Measurements from ENCODE around the gene OLFML2B. TPM values are rescaled to one million over a fixed set of nuclear protein-coding genes. Genes with fewer than 3 reads are reported as not detected.

The OLFML2B gene
- total and polyA plus RNA-seq, 2 of the 4 experiments (the other 2 are of a cell fraction): 0.36 to 0.74 TPM

DNA sequence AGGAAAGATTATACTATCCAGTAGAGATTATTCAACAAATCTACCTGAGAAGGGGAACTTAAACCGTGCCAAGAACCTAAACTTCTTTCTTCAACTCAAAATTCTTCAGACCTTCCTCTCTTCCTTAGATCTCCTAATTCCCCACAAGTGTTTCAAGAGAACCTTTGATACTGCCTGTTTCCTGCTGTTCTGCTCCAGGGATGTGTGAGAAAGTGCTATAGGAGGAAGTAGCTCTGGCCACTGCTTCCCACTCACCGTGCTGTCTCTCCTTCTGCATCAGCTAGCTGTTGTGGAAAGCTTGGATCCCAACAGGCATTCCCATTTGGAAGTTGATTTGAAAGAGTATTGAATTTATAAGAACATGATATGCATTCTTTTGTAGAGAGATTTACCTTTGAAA lies 41.3 kb upstream of the OLFML2B start:
- Histone ChIP-seq H4K5ac (ENCODE audit: low read depth, low read length) (no peak overlapping the region), H3K9me3 (ENCODE audit: control insufficient read depth, insufficient read depth, low read length) (no peaks in the 10 kb centered on the region), H3K23ac (ENCODE audit: low read depth, low read length) (no peak overlapping the region), H3K18ac (ENCODE audit: low read depth, low read length) (no peak overlapping the region), H3K4ac (ENCODE audit: low read depth, low read length) (no peak overlapping the region), H3K9ac (ENCODE audit: low read depth, low read length) (no peak overlapping the region), H2BK20ac (ENCODE audit: low read depth, low read length) (no peak overlapping the region), H4K91ac (ENCODE audit: insufficient read depth, low read depth, low read length) (no peak overlapping the region), H3K27ac (ENCODE audit: insufficient read depth, low read length) (no peak overlapping the region), H3K36me3 (ENCODE audit: control insufficient read depth, insufficient read depth, low read length) (no peaks in the 10 kb centered on the region), H3K79me1 (ENCODE audit: low read depth in 1 of 2, low read length in 2 of 2) (no peaks in the 10 kb centered on the region), H3K27me3 (ENCODE audit: control insufficient read depth, insufficient read depth, low read length) (peaks cover 29% of the 10 kb centered on the region), H4K8ac (ENCODE audit: low read depth in 2 of 2, low read length in 2 of 2) (no peak overlapping the region), H3K4me3 (ENCODE audit: insufficient read depth, low read depth, low read length) (no peak overlapping the region), H2BK5ac (ENCODE audit: low read depth, low read length, poor library complexity, severe bottlenecking) (no peak overlapping the region), H2AFZ (replicated peaks; ENCODE audit: low read length, poor library complexity) (no peak overlapping the region), H3K4me1 (ENCODE audit: control insufficient read depth, insufficient read depth, low read length) (no peaks in the 10 kb centered on the region; the same call in 1 of the 2 replicates), H3K4me2 (ENCODE audit: low read depth, low read length) (no peak overlapping the region), H3K9me1 (ENCODE audit: insufficient read depth, low read length) (no peaks in the 10 kb centered on the region), H2AK5ac (ENCODE audit: low read depth, low read length) (no peak overlapping the region), H2BK15ac (ENCODE audit: low read depth, low read length) (no peak overlapping the region), H3K14ac (replicated peaks; ENCODE audit: low read depth, low read length) (no peak overlapping the region), H3K56ac (ENCODE audit: extremely low read depth, insufficient read depth, low read length) (no peak overlapping the region), H2AK9ac (replicated peaks; ENCODE audit: low read depth, low read length, poor library complexity) (no peak overlapping the region), H2BK120ac (ENCODE audit: low read depth, low read length) (no peak overlapping the region), H4K20me1 (ENCODE audit: insufficient read depth, low read length) (no peaks in the 10 kb centered on the region)
- no peak for TF ChIP-seq POLR2A (IDR thresholded peaks at IDR 0.05; ENCODE audit: low read depth, low read length)
- no peak for TF ChIP-seq SMC3 (IDR thresholded peaks at IDR 0.05; ENCODE audit: low read depth, low read length)
- TF ChIP-seq RFX5 (IDR thresholded peaks at IDR 0.05; ENCODE audit: low read depth, low read length): no peak
- TF ChIP-seq, protein P1, sequence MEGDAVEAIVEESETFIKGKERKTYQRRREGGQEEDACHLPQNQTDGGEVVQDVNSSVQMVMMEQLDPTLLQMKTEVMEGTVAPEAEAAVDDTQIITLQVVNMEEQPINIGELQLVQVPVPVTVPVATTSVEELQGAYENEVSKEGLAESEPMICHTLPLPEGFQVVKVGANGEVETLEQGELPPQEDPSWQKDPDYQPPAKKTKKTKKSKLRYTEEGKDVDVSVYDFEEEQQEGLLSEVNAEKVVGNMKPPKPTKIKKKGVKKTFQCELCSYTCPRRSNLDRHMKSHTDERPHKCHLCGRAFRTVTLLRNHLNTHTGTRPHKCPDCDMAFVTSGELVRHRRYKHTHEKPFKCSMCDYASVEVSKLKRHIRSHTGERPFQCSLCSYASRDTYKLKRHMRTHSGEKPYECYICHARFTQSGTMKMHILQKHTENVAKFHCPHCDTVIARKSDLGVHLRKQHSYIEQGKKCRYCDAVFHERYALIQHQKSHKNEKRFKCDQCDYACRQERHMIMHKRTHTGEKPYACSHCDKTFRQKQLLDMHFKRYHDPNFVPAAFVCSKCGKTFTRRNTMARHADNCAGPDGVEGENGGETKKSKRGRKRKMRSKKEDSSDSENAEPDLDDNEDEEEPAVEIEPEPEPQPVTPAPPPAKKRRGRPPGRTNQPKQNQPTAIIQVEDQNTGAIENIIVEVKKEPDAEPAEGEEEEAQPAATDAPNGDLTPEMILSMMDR (conservative IDR thresholded peaks at IDR 0.05; ENCODE audit: low read depth, low read length): no peak
- TF ChIP-seq, protein P2, sequence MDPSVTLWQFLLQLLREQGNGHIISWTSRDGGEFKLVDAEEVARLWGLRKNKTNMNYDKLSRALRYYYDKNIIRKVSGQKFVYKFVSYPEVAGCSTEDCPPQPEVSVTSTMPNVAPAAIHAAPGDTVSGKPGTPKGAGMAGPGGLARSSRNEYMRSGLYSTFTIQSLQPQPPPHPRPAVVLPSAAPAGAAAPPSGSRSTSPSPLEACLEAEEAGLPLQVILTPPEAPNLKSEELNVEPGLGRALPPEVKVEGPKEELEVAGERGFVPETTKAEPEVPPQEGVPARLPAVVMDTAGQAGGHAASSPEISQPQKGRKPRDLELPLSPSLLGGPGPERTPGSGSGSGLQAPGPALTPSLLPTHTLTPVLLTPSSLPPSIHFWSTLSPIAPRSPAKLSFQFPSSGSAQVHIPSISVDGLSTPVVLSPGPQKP (IDR thresholded peaks at IDR 0.05; ENCODE audit: borderline replicate concordance, low read depth, low read length): no peak
- TF ChIP-seq CEBPB (IDR thresholded peaks at IDR 0.05; ENCODE audit: low read depth, low read length): no peak
- TF ChIP-seq RCOR1 (IDR thresholded peaks at IDR 0.05; ENCODE audit: insufficient replicate concordance, low read length): no peak
- no peak for TF ChIP-seq MXI1 (IDR thresholded peaks at IDR 0.05; ENCODE audit: borderline replicate concordance, low read depth, low read length)
- no peak for TF ChIP-seq MAFK (IDR thresholded peaks at IDR 0.05; ENCODE audit: low read depth, low read length)
- TF ChIP-seq CHD1 (IDR thresholded peaks at IDR 0.05; ENCODE audit: low read depth, low read length): no peak
- TF ChIP-seq, protein P3, sequence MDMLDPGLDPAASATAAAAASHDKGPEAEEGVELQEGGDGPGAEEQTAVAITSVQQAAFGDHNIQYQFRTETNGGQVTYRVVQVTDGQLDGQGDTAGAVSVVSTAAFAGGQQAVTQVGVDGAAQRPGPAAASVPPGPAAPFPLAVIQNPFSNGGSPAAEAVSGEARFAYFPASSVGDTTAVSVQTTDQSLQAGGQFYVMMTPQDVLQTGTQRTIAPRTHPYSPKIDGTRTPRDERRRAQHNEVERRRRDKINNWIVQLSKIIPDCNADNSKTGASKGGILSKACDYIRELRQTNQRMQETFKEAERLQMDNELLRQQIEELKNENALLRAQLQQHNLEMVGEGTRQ (IDR thresholded peaks at IDR 0.05; ENCODE audit: low read depth, low read length): no peak
- no peak for TF ChIP-seq FOS (IDR thresholded peaks at IDR 0.05; ENCODE audit: low read depth, low read length)
- no peak for TF ChIP-seq NFE2L2 (IDR thresholded peaks at IDR 0.05; ENCODE audit: low read depth, low read length)
- no peak for TF ChIP-seq MAZ (IDR thresholded peaks at IDR 0.05; ENCODE audit: borderline replicate concordance, low read depth, low read length)
- no peak for TF ChIP-seq BHLHE40 (IDR thresholded peaks at IDR 0.05; ENCODE audit: low read depth, low read length)
- no peak for TF ChIP-seq RAD21 (IDR thresholded peaks at IDR 0.05; ENCODE audit: low read length)
- DNase-seq (no peak), ATAC-seq (ENCODE audit: low read depth) (no peak)
- intact Hi-C loops (cut with micrococcal nuclease) (no loop called here), in situ Hi-C loops (cut with MboI; ENCODE audit: low sequenced_read_pairs) (no loop called here), dilution Hi-C loops (cut with HindIII; ENCODE audit: low sequenced_read_pairs, unreplicated experiment) (no loop called here)
- no TSS peak for BruUV-seq (replicated peaks)
- WGBS, 2 experiments (ENCODE audit: extremely low coverage in 2 of 2, insufficient read length in 1 of 2): no CpG with 5 or more reads among the region's 2 CpGs
- ChIA-PET POLR2A (ENCODE audit: unreplicated experiment) (no interaction called here), CTCF (interaction anchor here (1.1 kb wide), 1 partner anchor 9 kb away, joined by 3 read pairs; no protein-coding TSS in a partner anchor)

All from IMR-90 (cell line).